ENCODE results near the gene DIP2A.

Gene DIP2A

DNA sequence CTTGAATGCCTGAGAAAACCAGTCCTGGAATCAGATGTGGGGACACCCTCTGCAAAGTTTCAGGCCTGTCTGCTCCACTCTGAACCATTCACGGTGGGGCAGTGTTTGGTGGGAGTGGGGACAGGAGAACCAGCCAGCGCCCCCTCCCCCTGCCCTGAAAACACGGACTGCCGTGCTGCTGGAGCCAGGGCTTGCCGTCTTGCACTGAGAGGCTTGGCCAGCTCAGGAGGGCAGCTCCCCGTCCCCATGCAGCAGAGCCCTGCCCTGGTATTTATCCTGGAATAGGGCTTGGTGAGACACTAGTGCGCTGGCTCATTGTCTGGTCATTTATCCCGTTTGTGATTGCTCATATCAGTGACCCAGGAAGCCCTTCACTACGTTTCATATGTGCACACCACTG is 142.3 kb downstream of the DIP2A start:
- H3K23ac ChIP-seq (ENCODE audit: low read length in 2 of 2) = no peak overlapping the region
- H3K18ac ChIP-seq (ENCODE audit: low read depth in 1 of 2, low read length in 2 of 2) = no peak overlapping the region
- no peak overlapping the region for H3K4me3 ChIP-seq (ENCODE audit: insufficient read depth in 1 of 2, low read depth in 1 of 2, low read length in 2 of 2)
- H3K4me1 ChIP-seq (ENCODE audit: control insufficient read depth, insufficient read depth, low read depth, low read length) = peaks cover 3% of the 10 kb centered on the region
- no peaks in the 10 kb centered on the region for H3K36me3 ChIP-seq (ENCODE audit: control insufficient read depth in 1 of 2, insufficient read depth in 2 of 2, low read depth in 1 of 2, low read length in 2 of 2)
- DNase-seq = no peak
- no peak overlapping the region for H4K91ac ChIP-seq (ENCODE audit: low read length)
- no peak overlapping the region for H3K14ac ChIP-seq (ENCODE audit: low read length in 2 of 2)
- no peak overlapping the region for H2AK5ac ChIP-seq (ENCODE audit: low read length, severe bottlenecking)
- no peak overlapping the region for H2BK120ac ChIP-seq (ENCODE audit: low read depth, low read length)
- H2BK5ac ChIP-seq (ENCODE audit: low read depth, low read length, poor library complexity, severe bottlenecking) = no peak overlapping the region
- H3K4ac ChIP-seq (ENCODE audit: low read depth in 1 of 2, low read length in 2 of 2) = no peak overlapping the region
- 89% methylated on average over 9 of the region's 9 CpGs for WGBS
- H4K8ac ChIP-seq (ENCODE audit: low read length) = no peak overlapping the region
- peaks cover 0 to 4% of the 10 kb centered on the region in 2 experiments for H3K27me3 ChIP-seq (ENCODE audit: control insufficient read depth in 1 of 2, insufficient read depth in 1 of 2, low read length in 2 of 2)
- H2BK12ac ChIP-seq (ENCODE audit: low read length in 2 of 2) = no peak overlapping the region
- no peak overlapping the region for H2AFZ ChIP-seq (ENCODE audit: low read depth, low read length)
- H3K4me2 ChIP-seq (ENCODE audit: low read length, poor library complexity, severe bottlenecking) = no peak overlapping the region
- H3K9ac ChIP-seq (ENCODE audit: low read length) = no peak overlapping the region
- no peaks in the 10 kb centered on the region for H3K9me3 ChIP-seq (ENCODE audit: control insufficient read depth, low read length)
- no peak overlapping the region for H2BK15ac ChIP-seq (ENCODE audit: low read depth, poor library complexity, severe bottlenecking)
- H3K79me1 ChIP-seq (replicated peaks; ENCODE audit: low read length, poor library complexity, severe bottlenecking) = no peaks in the 10 kb centered on the region
- no peak overlapping the region for H3K27ac ChIP-seq (ENCODE audit: low read length, poor library complexity, severe bottlenecking)

DNA sequence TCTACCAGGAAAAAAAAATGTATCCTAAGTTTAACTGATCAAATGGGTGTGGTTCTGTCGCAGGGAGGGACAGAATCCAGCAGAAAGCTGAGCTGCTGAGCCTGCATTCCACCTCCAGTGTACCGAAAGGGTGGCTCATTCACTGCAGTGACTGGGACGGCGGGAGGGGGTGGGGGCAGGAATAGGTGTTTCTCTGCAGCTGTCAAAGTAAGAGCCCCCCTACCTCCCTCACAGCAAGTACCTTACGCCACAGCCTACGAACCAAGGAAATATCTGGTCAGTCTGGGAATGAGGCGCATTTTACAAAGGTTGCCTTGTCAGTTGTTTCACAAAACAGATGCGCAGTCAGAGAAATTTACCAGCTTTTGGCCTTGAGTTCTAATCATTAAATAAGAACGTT is 144.5 kb downstream of the DIP2A start:
- Histone ChIP-seq H2AK5ac (ENCODE audit: low read length, severe bottlenecking) (no peak overlapping the region), H3K4me1 (ENCODE audit: control insufficient read depth, insufficient read depth, low read depth, low read length) (peaks cover 3% of the 10 kb centered on the region), H4K91ac (ENCODE audit: low read length) (no peak overlapping the region), H2BK120ac (ENCODE audit: low read depth, low read length) (no peak overlapping the region), H3K27me3 (ENCODE audit: control insufficient read depth in 1 of 2, insufficient read depth in 1 of 2, low read length in 2 of 2) (peaks cover 4 to 20% of the 10 kb centered on the region in 2 experiments), H3K4ac (ENCODE audit: low read depth in 1 of 2, low read length in 2 of 2) (no peak overlapping the region), H4K8ac (ENCODE audit: low read length) (no peak overlapping the region), H3K23ac (ENCODE audit: low read length in 2 of 2) (no peak overlapping the region), H2BK5ac (ENCODE audit: low read depth, low read length, poor library complexity, severe bottlenecking) (no peak overlapping the region), H3K36me3 (ENCODE audit: control insufficient read depth in 1 of 2, insufficient read depth in 2 of 2, low read depth in 1 of 2, low read length in 2 of 2) (no peaks in the 10 kb centered on the region), H3K18ac (ENCODE audit: low read depth in 1 of 2, low read length in 2 of 2) (no peak overlapping the region), H3K9ac (ENCODE audit: low read length) (no peak overlapping the region), H3K9me3 (ENCODE audit: control insufficient read depth, low read length) (peaks cover 2% of the 10 kb centered on the region), H3K4me2 (ENCODE audit: low read length, poor library complexity, severe bottlenecking) (no peak overlapping the region), H3K27ac (ENCODE audit: low read length, poor library complexity, severe bottlenecking) (no peak overlapping the region), H2BK15ac (ENCODE audit: low read depth, poor library complexity, severe bottlenecking) (no peak overlapping the region), H2BK12ac (ENCODE audit: low read length in 2 of 2) (no peak overlapping the region), H2AFZ (ENCODE audit: low read depth, low read length) (no peak overlapping the region), H3K4me3 (ENCODE audit: insufficient read depth in 1 of 2, low read depth in 1 of 2, low read length in 2 of 2) (no peak overlapping the region), H3K14ac (ENCODE audit: low read length in 2 of 2) (no peak overlapping the region), H3K79me1 (replicated peaks; ENCODE audit: low read length, poor library complexity, severe bottlenecking) (no peaks in the 10 kb centered on the region)
- no peak for DNase-seq
- WGBS = 87% methylated on average over 4 of the region's 9 CpGs

DNA sequence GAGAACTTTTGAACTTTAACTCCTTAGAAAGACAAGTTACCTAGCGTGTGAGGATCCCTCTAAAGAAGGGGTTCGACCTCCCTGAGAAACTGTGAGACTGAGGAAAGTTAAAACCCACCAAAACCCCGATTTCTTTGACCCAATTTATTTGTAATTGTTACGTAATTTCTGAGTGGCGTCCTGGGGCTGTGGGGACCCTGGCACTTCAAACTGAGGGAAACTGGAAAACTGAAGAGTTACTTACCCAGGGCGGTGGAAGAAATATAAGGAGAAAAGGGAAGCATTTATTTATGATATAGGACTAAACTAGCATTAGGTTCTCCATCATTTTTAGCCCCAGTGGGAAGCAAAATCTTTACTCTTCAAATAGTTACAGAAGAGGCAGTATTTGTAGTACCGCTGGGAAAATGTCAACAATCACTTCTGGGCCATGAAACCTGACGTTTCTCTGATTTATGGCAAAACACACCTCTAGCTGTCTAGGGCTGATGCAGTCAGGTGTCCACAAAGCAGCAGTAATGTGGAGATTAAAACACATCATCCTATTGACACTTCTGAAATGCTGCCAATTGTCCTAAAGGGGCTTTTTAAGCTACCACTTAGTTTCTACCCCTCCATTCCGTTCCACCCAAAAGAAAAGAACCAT is 145.8 kb downstream of the DIP2A start:
- Histone ChIP-seq H3K4me3 (ENCODE audit: insufficient read depth in 1 of 2, low read depth in 1 of 2, low read length in 2 of 2) (no peak overlapping the region), H3K23ac (ENCODE audit: low read length in 2 of 2) (no peak overlapping the region), H2AK5ac (ENCODE audit: low read length, severe bottlenecking) (no peak overlapping the region), H3K79me1 (replicated peaks; ENCODE audit: low read length, poor library complexity, severe bottlenecking) (no peaks in the 10 kb centered on the region), H3K27me3 (ENCODE audit: control insufficient read depth in 1 of 2, insufficient read depth in 1 of 2, low read length in 2 of 2) (peaks cover 7 to 31% of the 10 kb centered on the region in 2 experiments), H2BK15ac (ENCODE audit: low read depth, poor library complexity, severe bottlenecking) (no peak overlapping the region), H3K4me1 (ENCODE audit: control insufficient read depth, insufficient read depth, low read depth, low read length) (no peaks in the 10 kb centered on the region), H3K9me3 (ENCODE audit: control insufficient read depth, low read length) (peaks cover 5% of the 10 kb centered on the region), H3K14ac (ENCODE audit: low read length in 2 of 2) (no peak overlapping the region), H3K36me3 (ENCODE audit: control insufficient read depth in 1 of 2, insufficient read depth in 2 of 2, low read depth in 1 of 2, low read length in 2 of 2) (no peaks in the 10 kb centered on the region), H3K4me2 (ENCODE audit: low read length, poor library complexity, severe bottlenecking) (no peak overlapping the region), H4K91ac (ENCODE audit: low read length) (no peak overlapping the region), H2BK5ac (ENCODE audit: low read depth, low read length, poor library complexity, severe bottlenecking) (no peak overlapping the region), H4K8ac (ENCODE audit: low read length) (no peak overlapping the region), H3K27ac (ENCODE audit: low read length, poor library complexity, severe bottlenecking) (no peak overlapping the region), H2BK120ac (ENCODE audit: low read depth, low read length) (no peak overlapping the region), H3K4ac (ENCODE audit: low read depth in 1 of 2, low read length in 2 of 2) (no peak overlapping the region), H2BK12ac (ENCODE audit: low read length in 2 of 2) (no peak overlapping the region), H3K18ac (ENCODE audit: low read depth in 1 of 2, low read length in 2 of 2) (no peak overlapping the region), H3K9ac (ENCODE audit: low read length) (no peak overlapping the region), H2AFZ (ENCODE audit: low read depth, low read length) (no peak overlapping the region)
- no peak for DNase-seq
- WGBS = 79% methylated on average over 8 of the region's 9 CpGs

DNA sequence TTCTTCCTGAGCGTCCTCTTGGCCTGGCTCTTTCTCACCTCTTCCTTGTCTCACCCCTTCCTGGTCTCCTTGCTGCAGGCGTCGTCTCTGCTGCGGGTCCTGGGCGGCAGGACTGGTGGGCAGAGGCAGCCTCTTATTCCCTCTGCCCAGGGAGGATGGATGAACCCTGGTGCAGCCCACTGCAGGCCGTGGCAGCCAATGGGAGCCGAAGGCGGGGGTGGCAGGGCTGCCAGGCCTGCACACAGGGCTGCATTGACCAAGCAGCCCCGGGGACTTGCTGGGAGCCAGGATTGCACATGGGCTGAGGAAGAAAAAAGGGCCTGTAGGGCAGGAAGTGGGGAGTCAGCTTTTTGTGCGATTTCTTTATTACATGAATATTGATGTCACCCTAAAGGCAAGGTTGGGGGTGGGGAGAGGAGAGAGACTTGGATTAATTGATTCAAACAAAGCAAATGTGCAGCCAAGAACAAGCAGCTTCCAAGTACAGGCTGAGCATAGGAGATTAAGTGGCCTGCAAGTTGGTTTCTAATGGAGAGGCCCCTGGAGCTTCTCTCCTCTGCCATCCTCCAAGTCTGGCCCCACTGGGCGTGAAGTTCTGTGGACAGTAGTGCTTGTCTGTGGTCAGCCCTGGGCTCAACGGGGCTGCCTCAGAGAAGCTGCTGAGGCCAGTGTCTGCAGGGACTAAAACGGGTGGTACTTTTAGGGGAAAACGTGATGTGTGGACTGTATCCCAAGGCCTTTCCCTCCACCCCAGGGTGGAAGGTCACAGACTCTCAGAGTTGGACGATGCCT is 146.5 kb downstream of the DIP2A start, which contains the start of gene S100B:
S100B (minus strand) TSS at position 108 of the 792 bp plus-strand sequence. CDS start 2,667 bp downstream, outside the sequence.
- Histone ChIP-seq H2AFZ (ENCODE audit: low read depth, low read length) (no peak within 1 kb of the TSS), H3K4me3 (ENCODE audit: insufficient read depth in 1 of 2, low read depth in 1 of 2, low read length in 2 of 2) (no peak within 1 kb of the TSS), H4K91ac (ENCODE audit: low read length) (no peak within 1 kb of the TSS), H2BK120ac (ENCODE audit: low read depth, low read length) (no peak within 1 kb of the TSS), H3K36me3 (ENCODE audit: control insufficient read depth in 1 of 2, insufficient read depth in 2 of 2, low read depth in 1 of 2, low read length in 2 of 2) (no peaks in the 10 kb centered on the region), H3K14ac (ENCODE audit: low read length in 2 of 2) (no peak within 1 kb of the TSS), H3K18ac (ENCODE audit: low read depth in 1 of 2, low read length in 2 of 2) (no peak within 1 kb of the TSS), H2BK5ac (ENCODE audit: low read depth, low read length, poor library complexity, severe bottlenecking) (no peak within 1 kb of the TSS), H4K8ac (ENCODE audit: low read length) (no peak within 1 kb of the TSS), H2BK15ac (ENCODE audit: low read depth, poor library complexity, severe bottlenecking) (no peak within 1 kb of the TSS), H3K79me1 (replicated peaks; ENCODE audit: low read length, poor library complexity, severe bottlenecking) (no peaks in the 10 kb centered on the region), H3K27me3 (ENCODE audit: control insufficient read depth in 1 of 2, insufficient read depth in 1 of 2, low read length in 2 of 2) (peaks cover 8 to 38% of the 10 kb centered on the region in 2 experiments), H3K4me2 (ENCODE audit: low read length, poor library complexity, severe bottlenecking) (no peak within 1 kb of the TSS), H2BK12ac (ENCODE audit: low read length in 2 of 2) (no peak within 1 kb of the TSS), H3K23ac (ENCODE audit: low read length in 2 of 2) (no peak within 1 kb of the TSS), H3K27ac (ENCODE audit: low read length, poor library complexity, severe bottlenecking) (no peak within 1 kb of the TSS), H3K4ac (ENCODE audit: low read depth in 1 of 2, low read length in 2 of 2) (no peak within 1 kb of the TSS), H3K9me3 (ENCODE audit: control insufficient read depth, low read length) (peaks cover 6% of the 10 kb centered on the region), H3K9ac (ENCODE audit: low read length) (no peak within 1 kb of the TSS), H2AK5ac (ENCODE audit: low read length, severe bottlenecking) (no peak within 1 kb of the TSS), H3K4me1 (ENCODE audit: control insufficient read depth, insufficient read depth, low read depth, low read length) (no peaks in the 10 kb centered on the region)
- no peak for DNase-seq
- WGBS = 84% methylated on average over 15 of the region's 15 CpGs

Data from mesenchymal stem cell (in vitro differentiated cells and primary cell).